Measurements from ENCODE around the gene SMAD7. TPM values are rescaled to one million over a fixed set of nuclear protein-coding genes. Genes with fewer than 3 reads are reported as not detected.
A peak's percentile ranks its signal among the peaks of the same experiment; 100 is the strongest.

SMAD7 gene
- polyA plus RNA-seq, 2 of the 4 experiments (the other 2 are of a cell fraction): 19.9 to 26.9 TPM

- no peak for TF ChIP-seq BCL3 (IDR thresholded peaks at IDR 0.05)
Observed at GRCh38 chr18:48953104-48953706, 2.4 kb upstream of the SMAD7 start (continued).

DNA sequence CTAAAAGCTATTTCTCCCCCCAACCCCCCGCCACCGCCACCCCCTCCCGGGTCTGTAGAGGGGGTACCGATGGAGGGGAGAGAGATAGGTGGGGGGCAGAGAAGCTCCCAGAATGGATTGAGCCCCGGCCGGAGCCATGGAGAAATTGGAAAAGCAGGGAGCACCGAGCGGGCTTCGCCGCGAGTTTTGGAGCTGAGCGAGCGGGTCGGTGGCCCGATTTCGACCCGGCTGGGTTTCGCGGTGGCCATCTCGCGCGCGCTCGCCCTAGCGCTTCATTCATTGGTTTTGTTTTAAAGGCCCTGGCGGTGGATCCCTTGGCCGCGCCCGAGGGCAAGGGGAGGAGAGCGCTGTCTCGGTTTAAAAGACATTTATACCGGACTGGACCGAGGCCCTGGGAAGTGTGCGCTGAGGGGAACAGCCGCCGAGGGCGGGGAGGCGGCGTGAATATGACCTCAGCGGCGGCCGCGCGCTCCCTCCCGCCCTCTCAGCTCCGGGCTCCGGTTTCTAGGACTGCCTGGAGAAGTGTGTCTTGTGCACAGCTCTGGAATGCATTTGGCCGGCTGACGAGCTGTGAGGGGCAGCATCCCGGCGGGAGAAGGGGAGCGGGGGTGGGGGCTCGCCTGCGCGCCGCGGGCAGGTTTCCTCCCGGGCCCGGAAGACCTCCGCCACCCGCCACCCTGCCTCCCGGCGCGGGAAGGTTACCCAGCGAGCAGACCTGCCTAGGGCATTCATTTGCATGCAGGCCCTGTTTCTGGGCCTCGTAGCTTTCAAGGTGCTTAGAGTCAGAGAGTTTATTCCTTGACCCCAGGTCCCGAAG is 1.7 kb upstream of the SMAD7 start:
- DNase-seq (ENCODE audit: low read depth in 1 of 2, low spot score in 1 of 2): peak in 1 of 2 experiments; percentile 74
- Histone ChIP-seq H3K27ac (peak overlapping the region; percentile 97 to 99), H3K9me3 (no peaks in the 10 kb centered on the region), H3K4me3 (peak overlapping the region; percentile 60), H3K4me2 (peak overlapping the region; percentile 97), H3K4me1 (peaks cover 32% of the 10 kb centered on the region)
- 2% methylated on average over 16 of the region's 67 CpGs for WGBS (ENCODE audit: missing lambda C conversion rate)
- FAIRE-seq: no peak
- TF ChIP-seq, protein P1, sequence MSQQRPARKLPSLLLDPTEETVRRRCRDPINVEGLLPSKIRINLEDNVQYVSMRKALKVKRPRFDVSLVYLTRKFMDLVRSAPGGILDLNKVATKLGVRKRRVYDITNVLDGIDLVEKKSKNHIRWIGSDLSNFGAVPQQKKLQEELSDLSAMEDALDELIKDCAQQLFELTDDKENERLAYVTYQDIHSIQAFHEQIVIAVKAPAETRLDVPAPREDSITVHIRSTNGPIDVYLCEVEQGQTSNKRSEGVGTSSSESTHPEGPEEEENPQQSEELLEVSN (IDR thresholded peaks at IDR 0.05; ENCODE audit: borderline replicate concordance, low read depth): peak; percentile 54
- TF ChIP-seq JUN (IDR thresholded peaks at IDR 0.05): peak in 1 of 2 experiments; percentile 14; a peak in 1 of 5 replicates
- TF ChIP-seq HOXB13 (CRISPR knock-in tag; IDR thresholded peaks at IDR 0.05; ENCODE audit: low read depth): no peak
- TF ChIP-seq MYC (IDR thresholded peaks at IDR 0.05; ENCODE audit: borderline replicate concordance, low read length): no peak
- TF ChIP-seq, protein P2, sequence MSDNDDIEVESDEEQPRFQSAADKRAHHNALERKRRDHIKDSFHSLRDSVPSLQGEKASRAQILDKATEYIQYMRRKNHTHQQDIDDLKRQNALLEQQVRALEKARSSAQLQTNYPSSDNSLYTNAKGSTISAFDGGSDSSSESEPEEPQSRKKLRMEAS (IDR thresholded peaks at IDR 0.05): peak; percentile 21
- TF ChIP-seq POLR2A (IDR thresholded peaks at IDR 0.05; ENCODE audit: low read length): peak; percentile 37; the same call in 1 of the 2 replicates
- TF ChIP-seq SMC3 (IDR thresholded peaks at IDR 0.05): 0 out of 3 replicates have a peak, but pooled peaks have one; percentile 8
- TF ChIP-seq BCL3 (IDR thresholded peaks at IDR 0.05): 0 out of 3 replicates have a peak, but pooled peaks have one; percentile 28
- TF ChIP-seq HOXB5 (CRISPR knock-in tag; IDR thresholded peaks at IDR 0.05): no peak
- CTCF ChIA-PET: interaction anchor here (0.6 to 2.0 kb wide), 7 partner anchors 12 to 314 kb away, joined by 3 to 5 read pairs (median 4); no protein-coding TSS in a partner anchor
- POLR2A ChIA-PET: interaction anchor here (0.6 to 2.1 kb wide), 18 partner anchors 10 to 482 kb away, joined by 3 to 27 read pairs (median 5); no protein-coding TSS in a partner anchor
- peak; percentile 74 to 77 for ATAC-seq

DNA sequence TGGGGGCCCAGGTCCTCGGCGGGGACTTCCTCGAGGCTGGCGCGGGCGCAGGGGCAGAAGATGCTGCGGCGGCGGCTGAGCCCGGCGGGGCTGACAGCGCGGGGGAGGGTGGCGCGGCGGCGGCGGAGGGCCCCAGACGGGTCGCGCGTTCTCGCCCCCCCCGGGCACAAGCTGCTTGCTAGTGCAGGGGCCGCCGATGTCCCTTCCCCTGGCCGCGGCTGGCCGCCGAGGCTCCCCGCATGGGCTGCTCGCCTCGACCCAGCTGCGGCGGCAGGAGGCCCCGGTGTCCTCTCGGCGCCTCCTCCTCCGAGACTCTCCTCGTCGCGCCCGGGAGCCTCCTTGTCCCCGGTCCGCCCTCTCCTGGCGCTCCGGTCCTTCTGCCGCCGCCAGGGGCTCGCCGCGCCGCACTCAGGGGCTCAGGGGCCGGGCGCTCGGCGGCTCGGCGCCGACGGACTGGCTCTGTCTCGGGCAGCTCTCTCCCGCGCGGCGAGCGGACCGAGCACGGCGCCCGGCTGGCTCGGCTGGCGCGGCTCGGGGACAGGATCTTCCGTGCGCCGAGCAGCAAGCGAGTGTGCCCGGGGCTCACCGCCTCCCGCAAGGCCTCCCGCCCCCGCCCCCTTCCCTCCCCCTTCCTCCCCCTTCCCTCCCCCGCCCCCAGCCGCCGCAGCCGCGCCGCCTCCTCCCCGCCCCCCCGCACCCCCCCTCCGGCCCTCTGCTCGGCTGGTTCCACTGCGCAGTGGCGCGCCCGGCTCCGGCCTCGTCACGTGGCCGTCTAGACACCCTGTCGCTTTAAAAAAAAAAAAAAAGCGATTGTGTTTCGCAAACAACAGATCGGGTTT is 902 bp upstream of the SMAD7 start:
- TF ChIP-seq SMC3 (IDR thresholded peaks at IDR 0.05): peak; percentile 29; the same call in 2 of the 3 replicates
- TF ChIP-seq, protein P2 (IDR thresholded peaks at IDR 0.05): peak; percentile 23; the same call in 1 of the 2 replicates
- peak in 1 of 2 experiments; percentile 51; a peak in 1 of 5 replicates for TF ChIP-seq EP300 (IDR thresholded peaks at IDR 0.05)
- TF ChIP-seq POLR2A (IDR thresholded peaks at IDR 0.05; ENCODE audit: low read length): peak; percentile 72
- TF ChIP-seq CEBPB (IDR thresholded peaks at IDR 0.05): peak; percentile 75 to 81
- TF ChIP-seq RARB (CRISPR knock-in tag; IDR thresholded peaks at IDR 0.05): no peak
- TF ChIP-seq, protein P3, sequence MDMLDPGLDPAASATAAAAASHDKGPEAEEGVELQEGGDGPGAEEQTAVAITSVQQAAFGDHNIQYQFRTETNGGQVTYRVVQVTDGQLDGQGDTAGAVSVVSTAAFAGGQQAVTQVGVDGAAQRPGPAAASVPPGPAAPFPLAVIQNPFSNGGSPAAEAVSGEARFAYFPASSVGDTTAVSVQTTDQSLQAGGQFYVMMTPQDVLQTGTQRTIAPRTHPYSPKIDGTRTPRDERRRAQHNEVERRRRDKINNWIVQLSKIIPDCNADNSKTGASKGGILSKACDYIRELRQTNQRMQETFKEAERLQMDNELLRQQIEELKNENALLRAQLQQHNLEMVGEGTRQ (IDR thresholded peaks at IDR 0.05): peak; percentile 23; the same call in 1 of the 2 replicates
- no peak for TF ChIP-seq RNF2 (IDR thresholded peaks at IDR 0.05; ENCODE audit: borderline replicate concordance, low read depth)
- no peak for TF ChIP-seq PHF8 (IDR thresholded peaks at IDR 0.05; ENCODE audit: borderline replicate concordance, low read depth)
- peak; percentile 38 to 83; a peak in 4 of 5 replicates for TF ChIP-seq JUN (IDR thresholded peaks at IDR 0.05)
- TF ChIP-seq RAD21 (conservative IDR thresholded peaks at IDR 0.05 in 1 of 2, IDR thresholded peaks at IDR 0.05 in 1 of 2): 0 out of 5 replicates have a peak, but pooled peaks of 1 of the 2 experiments have one; percentile 21
- H3K4me1 ChIP-seq: peaks cover 30% of the 10 kb centered on the region

More for the DNA sequence above, 902 bp upstream of the SMAD7 start:
- peak overlapping the region; percentile 97 to 99 for H3K27ac ChIP-seq
- DNase-seq (ENCODE audit: low read depth in 1 of 2, low spot score in 1 of 2) (peak in 1 of 2 experiments; percentile 86), FAIRE-seq (no peak), ATAC-seq (peak; percentile 55 to 60)
- no peaks in the 10 kb centered on the region for H3K9me3 ChIP-seq
- H3K4me2 ChIP-seq: peak overlapping the region; percentile 97
- peak overlapping the region; percentile 80 for H3K4me3 ChIP-seq
- 1% methylated on average over 18 of the region's 106 CpGs for WGBS (ENCODE audit: missing lambda C conversion rate)
- POLR2A ChIA-PET: interaction anchor here (0.6 to 2.1 kb wide), 20 partner anchors 9 to 481 kb away, joined by 3 to 27 read pairs (median 4); no protein-coding TSS in a partner anchor
- CTCF ChIA-PET: interaction anchor here (0.6 to 2.0 kb wide), 6 partner anchors 12 to 315 kb away, joined by 3 to 5 read pairs (median 4); no protein-coding TSS in a partner anchor

Data from A549 (cell line).